ENCODE measurements around the gene ERBIN. TPM values are rescaled to one million over a fixed set of nuclear protein-coding genes. Genes with fewer than 3 reads are reported as not detected.

The ERBIN gene
- total and polyA plus RNA-seq, 2 of the 8 experiments (the other 6 are each of a cell fraction or from before 2014, with no cell fraction given) = 7.7 to 33.2 TPM

DNA sequence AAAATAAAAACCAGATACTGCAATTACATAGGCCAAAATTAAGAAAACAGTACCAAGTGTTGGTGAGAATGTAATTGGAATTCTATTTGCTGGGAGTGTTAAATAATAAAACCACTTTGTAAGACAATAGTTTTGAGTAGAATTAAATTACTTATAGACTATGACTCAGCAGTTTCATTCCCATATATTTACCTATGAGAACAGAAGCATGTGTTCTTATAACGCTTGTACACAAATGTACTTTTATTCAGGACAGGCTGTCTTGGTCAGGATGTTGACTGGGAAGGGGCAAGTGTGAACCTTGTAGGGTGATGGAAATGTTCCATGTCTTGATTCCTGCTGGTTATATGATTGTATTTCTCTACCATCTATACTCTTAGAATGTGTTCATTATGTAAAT lies 56.3 kb downstream of the ERBIN start:
- Histone ChIP-seq H2AK5ac (ENCODE audit: low read depth, low read length) (no peak overlapping the region), H2BK20ac (ENCODE audit: low read length) (no peak overlapping the region), H3K79me2 (ENCODE audit: control insufficient read depth in 1 of 2, insufficient read depth in 2 of 2, low read length in 2 of 2) (peaks cover 0 to 92% of the 10 kb centered on the region in 2 experiments; a peak in 3 of 4 replicates), H3K9me3 (ENCODE audit: insufficient read depth in 2 of 2, low read depth in 1 of 2, low read length in 1 of 2) (peaks cover 3 to 8% of the 10 kb centered on the region in 2 experiments; a peak in 3 of 4 replicates), H3K56ac (replicated peaks; ENCODE audit: insufficient read length, low read depth, low read length) (no peak overlapping the region), H2AFZ (ENCODE audit: low read length) (no peak overlapping the region), H3K79me1 (ENCODE audit: low read depth, low read length) (peaks cover 5% of the 10 kb centered on the region), H2BK120ac (replicated peaks; ENCODE audit: low read depth, low read length) (no peak overlapping the region), H3K4me2 (ENCODE audit: insufficient read depth in 1 of 2, low read depth in 2 of 2, low read length in 2 of 2) (no peak overlapping the region), H3K27ac (ENCODE audit: low read depth, low read length) (no peak overlapping the region), H3K36me3 (ENCODE audit: control insufficient read depth in 2 of 4, insufficient read depth in 4 of 4, low read length in 3 of 4) (peaks cover 0 to 8% (median 0%) of the 10 kb centered on the region in 4 experiments; a peak in 3 of 8 replicates), H4K20me1 (replicated peaks in 1 of 2; ENCODE audit: control insufficient read depth in 1 of 2, insufficient read depth in 2 of 2, low read length in 2 of 2) (peaks cover 7 to 10% of the 10 kb centered on the region in 2 experiments), H3K27me3 (replicated peaks in 1 of 4; ENCODE audit: control insufficient read depth in 3 of 4, extremely low read depth in 1 of 4, insufficient read depth in 3 of 4, low read length in 3 of 4) (no peaks in the 10 kb centered on the region), H2BK12ac (ENCODE audit: low read depth, low read length) (no peak overlapping the region), H2BK15ac (ENCODE audit: low read length) (no peak overlapping the region), H3K23ac (ENCODE audit: insufficient read length) (no peak overlapping the region), H4K5ac (ENCODE audit: insufficient read length, low read depth, low read length) (no peak overlapping the region), H3K4ac (replicated peaks; ENCODE audit: insufficient read length, low read depth, low read length) (no peak overlapping the region), H3K4me3 (ENCODE audit: extremely low read depth in 1 of 4, insufficient read depth in 2 of 4, low read depth in 3 of 4, low read length in 4 of 4) (no peak overlapping the region), H3K9ac (replicated peaks in 1 of 4; ENCODE audit: extremely low read depth in 1 of 4, low read depth in 3 of 4, low read length in 3 of 4) (no peak overlapping the region), H2BK5ac (ENCODE audit: low read depth, low read length) (no peak overlapping the region), H3K18ac (ENCODE audit: extremely low read depth, low read length) (no peak overlapping the region), H4K8ac (ENCODE audit: extremely low read depth, insufficient read depth, low read length) (no peak overlapping the region), H4K91ac (replicated peaks; ENCODE audit: insufficient read length, low read length) (no peak overlapping the region), H3K23me2 (ENCODE audit: low read depth, low read length) (no peaks in the 10 kb centered on the region), H3K14ac (ENCODE audit: insufficient read length) (no peak overlapping the region), H3K4me1 (replicated peaks in 1 of 4; ENCODE audit: control insufficient read depth in 3 of 4, insufficient read depth in 4 of 4, low read length in 3 of 4) (peaks cover 3 to 22% (median 7%) of the 10 kb centered on the region in 4 experiments; a peak in 6 of 7 replicates)
- WGBS, 2 experiments (ENCODE audit: extremely low coverage in 1 of 2, insufficient coverage in 1 of 2, insufficient read length in 1 of 2, insufficient replicate concordance in 2 of 2, low coverage in 1 of 2, low lambda C conversion rate in 2 of 2, missing lambda C conversion rate in 1 of 2) = 91% methylated on average over 1 of the region's 1 CpG; no CpG with 5 or more reads in 1 of the 2 experiments
- FAIRE-seq = no peak
- TF ChIP-seq CTBP2 (IDR thresholded peaks at IDR 0.05; ENCODE audit: borderline replicate concordance, insufficient read depth, insufficient read length, low read length) = no peak
- no peak for TF ChIP-seq SUZ12 (IDR thresholded peaks at IDR 0.05; ENCODE audit: low read length)
- no peak for TF ChIP-seq SP2 (IDR thresholded peaks at IDR 0.05; ENCODE audit: low read length)
- peak; percentile 77 for TF ChIP-seq BACH1 (IDR thresholded peaks at IDR 0.05; ENCODE audit: low read length)
- TF ChIP-seq MAFK (IDR thresholded peaks at IDR 0.05; ENCODE audit: low read depth, low read length) = peak; percentile 26; the same call in 1 of the 2 replicates
- TF ChIP-seq FOSL1 (IDR thresholded peaks at IDR 0.05; ENCODE audit: insufficient read depth, low read depth, low read length) = no peak
- CTCF ChIA-PET (ENCODE audit: partially characterized antibody) = no interaction called here
- no peak for DNase-seq (ENCODE audit: low read depth in 1 of 2, low spot score in 2 of 2)
- POLR2A ChIA-PET (ENCODE audit: partially characterized antibody) = no interaction called here
